CD14-positive monocyte (primary cell): ENCODE measurements around the gene ISCU. TPM values are rescaled to one million over a fixed set of nuclear protein-coding genes. Genes with fewer than 3 reads are reported as not detected.
A peak's percentile ranks its signal among the peaks of the same experiment; 100 is the strongest.

Source experiments
- DNase-seq, 3 donors: peaks; one replicate each; pipeline ENCODE4 v3.0.0-alpha.2; 2011 to 2022
- H2AFZ ChIP-seq: 2 replicates; pipeline ENCODE4 v1.6.0; 2012; ENCODE audit warnings: mild to moderate bottlenecking, low read depth, low read length, inconsistent platforms; ENCODE audit not compliant: insufficient read depth, poor library complexity, severe bottlenecking
- H3K27ac ChIP-seq, 2 donors: 1 replicate in 1 of 2; 2 replicates in 1 of 2; pipeline ENCODE4 v1.5.1; 2012 to 2013; ENCODE audit warnings: low read length in 2 of 2, control low read depth in 1 of 2, inconsistent platforms in 1 of 2, low read depth in 1 of 2, mild to moderate bottlenecking in 1 of 2
- H3K27me3 ChIP-seq, 2 donors: one replicate each; pipeline versions ENCODE4 v1.6.0 to v1.6.1; 2011 to 2013; ENCODE audit warnings: low read length in 2 of 2; ENCODE audit not compliant: control insufficient read depth in 2 of 2, insufficient read depth in 2 of 2
- H3K36me3 ChIP-seq, 2 donors: replicated peaks in 1 of 2; 1 replicate in 1 of 2; 2 replicates in 1 of 2; pipeline versions ENCODE4 v1.5.1 to v1.6.1; 2012 to 2013; ENCODE audit warnings: low read length in 2 of 2, control low read depth in 1 of 2, inconsistent platforms in 1 of 2, mild to moderate bottlenecking in 1 of 2; ENCODE audit not compliant: insufficient read depth in 2 of 2, control insufficient read depth in 1 of 2
- H3K4me1 ChIP-seq, 2 donors: 1 replicate in 1 of 2; 2 replicates in 1 of 2; pipeline versions ENCODE4 v1.5.1 to v1.6.1; 2012 to 2013; ENCODE audit warnings: low read length in 2 of 2, control low read depth in 1 of 2, inconsistent platforms in 1 of 2, mild to moderate bottlenecking in 1 of 2, moderate library complexity in 1 of 2; ENCODE audit not compliant: insufficient read depth in 2 of 2, control insufficient read depth in 1 of 2
- H3K4me2 ChIP-seq: replicated peaks from 2 replicates; pipeline ENCODE3; 2012; ENCODE audit warnings: low read length, moderate library complexity, mild to moderate bottlenecking; ENCODE audit not compliant: poor library complexity, severe bottlenecking; ENCODE audit errors: extremely low read depth
- H3K4me3 ChIP-seq, 3 experiments: fragments of 200-600 bp in 1 of 3; sonication (generic) in 1 of 3; replicated peaks in 1 of 3; 1 replicate in 2 of 3; 2 replicates in 1 of 3; pipeline ENCODE4 v1.5.1; 2011 to 2013; ENCODE audit warnings: low read length in 3 of 3, mild to moderate bottlenecking in 3 of 3, control low read depth in 2 of 3, low read depth in 2 of 3, inconsistent platforms in 1 of 3, moderate library complexity in 1 of 3
- H3K79me2 ChIP-seq: 2 replicates; pipeline ENCODE4 v1.6.0; 2012; ENCODE audit warnings: mild to moderate bottlenecking, control low read depth, inconsistent platforms, low read length, moderate library complexity; ENCODE audit not compliant: insufficient read depth
- H3K9ac ChIP-seq: 2 replicates; pipeline ENCODE4 v1.6.0; 2017; ENCODE audit warnings: low read length, mild to moderate bottlenecking; ENCODE audit not compliant: insufficient read depth, poor library complexity, severe bottlenecking
- H3K9me3 ChIP-seq, 2 donors: replicated peaks in 1 of 2; 1 replicate in 1 of 2; 2 replicates in 1 of 2; pipeline versions ENCODE4 v1.5.1 to v1.6.1; 2012 to 2013; ENCODE audit warnings: low read length in 2 of 2, control low read depth in 1 of 2; ENCODE audit not compliant: control insufficient read depth in 1 of 2, insufficient read depth in 1 of 2
- H4K20me1 ChIP-seq: 2 replicates; pipeline ENCODE4 v1.6.0; 2012; ENCODE audit warnings: mild to moderate bottlenecking, low read length, control low read depth, moderate library complexity; ENCODE audit not compliant: insufficient read depth
- H3K27ac Mint-ChIP-seq, 7 donors: one replicate each; pipeline ENCODE4 v1.8.0; 2020; ENCODE audit warnings: mild to moderate bottlenecking in 7 of 7, mixed read lengths in 7 of 7, moderate library complexity in 6 of 7, inconsistent platforms in 2 of 7
- H3K27me3 Mint-ChIP-seq, 3 donors: one replicate each; pipeline ENCODE4 v1.8.0; 2021 to 2022; ENCODE audit warnings: low read depth in 3 of 3, mild to moderate bottlenecking in 3 of 3, mixed read lengths in 3 of 3, moderate library complexity in 3 of 3, inconsistent platforms in 1 of 3
- H3K36me3 Mint-ChIP-seq, 2 donors: one replicate each; pipeline ENCODE4 v1.8.0; 2020; ENCODE audit warnings: mixed read lengths in 2 of 2, inconsistent platforms in 1 of 2, mild to moderate bottlenecking in 1 of 2
- H3K4me1 Mint-ChIP-seq: one replicate; pipeline ENCODE4 v1.8.0; 2020; ENCODE audit warnings: mild to moderate bottlenecking, mixed read lengths
- H3K4me3 Mint-ChIP-seq, 2 donors: one replicate each; pipeline ENCODE4 v1.8.0; 2020; ENCODE audit warnings: mild to moderate bottlenecking in 2 of 2, mixed read lengths in 2 of 2, moderate library complexity in 1 of 2
- H3K9me3 Mint-ChIP-seq, 7 donors: one replicate each; pipeline ENCODE4 v1.8.0; 2020 to 2022; ENCODE audit warnings: mixed read lengths in 7 of 7, mild to moderate bottlenecking in 6 of 7, moderate library complexity in 6 of 7, inconsistent platforms in 2 of 7
- CTCF ChIP-seq: fragments of 200-600 bp; IDR thresholded peaks from one replicate; pipeline ENCODE4 v1.8.0; 2022; ENCODE audit warnings: antibody characterized with exemption, mild to moderate bottlenecking
- WGBS: methylation state at CpG from one replicate; pipeline ENCODE4 v1.1.5; 2013; ENCODE audit warnings: missing lambda C conversion rate; ENCODE audit not compliant: insufficient coverage; 5-methylcytosine and 5-hydroxymethylcytosine counted together
- intact Hi-C, 2 donors: fragments of 100-400 bp; cut with micrococcal nuclease; formaldehyde crosslinking; loops; one replicate each; pipeline versions ENCODE4 v1.15.0 to v1.15.1; 2023
- polyA plus RNA-seq, 3 donors: library from polyadenylated mRNA; depleted of rRNA in 1 of 3; unstranded in 2 of 3; stranded (reverse) in 1 of 3; fragments of 300-500 nt in 2 of 3; fragments of >200 nt in 1 of 3; fragmentation: Illumina TruSeq in 2 of 3; gene quantifications; 1 replicate in 2 of 3; 2 replicates in 1 of 3; pipeline ENCODE4 v1.2.3, GENCODE V29; 2012 to 2021

Gene ISCU
- polyA plus RNA-seq, 3 donors, result 90.9 to 114 (median 111) TPM

GRCh38 chr12:108571609-108572165 lies 9.3 kb downstream of the ISCU start:
- Histone ChIP-seq H3K36me3 (peaks cover 15 to 30% of the 10 kb centered on the region in 2 donors), H3K9ac (no peak overlapping the region), H4K20me1 (no peaks in the 10 kb centered on the region), H3K4me2 (no peak overlapping the region), H3K9me3 (no peaks in the 10 kb centered on the region), H3K79me2 (no peaks in the 10 kb centered on the region), H2AFZ (no peak overlapping the region), H3K27me3 (no peaks in the 10 kb centered on the region), H3K4me3 (no peak overlapping the region), H3K4me1 (peaks cover 13 to 15% of the 10 kb centered on the region in 2 donors), H3K27ac (no peak overlapping the region)
- intact Hi-C loops, result loop anchor here in 1 of 2 donors (10.0 kb wide), 1 partner anchor 383 kb away; no protein-coding TSS in a partner anchor
- Mint-ChIP-seq H3K27me3 (peaks cover 2 to 3% (median 2%) of the 10 kb centered on the region in 3 donors), H3K27ac (peak overlapping the region in 1 of 7 donors; percentile 32), H3K4me3 (no peak overlapping the region), H3K9me3 (no peaks in the 10 kb centered on the region), H3K4me1 (peaks cover 12% of the 10 kb centered on the region), H3K36me3 (peaks cover 22 to 33% of the 10 kb centered on the region in 2 donors)
- WGBS, result no CpG with 5 or more reads among the region's 8 CpGs
- no peak for TF ChIP-seq CTCF
- no peak for DNase-seq

GRCh38 chr12:108572166-108572790 lies 9.9 kb downstream of the ISCU start:
- H3K4me1 ChIP-seq, result peaks cover 7 to 9% of the 10 kb centered on the region in 2 donors
- no peak overlapping the region for H3K4me3 Mint-ChIP-seq
- no peak for DNase-seq
- H3K4me3 ChIP-seq, result no peak overlapping the region
- peaks cover 16 to 28% of the 10 kb centered on the region in 2 donors for H3K36me3 Mint-ChIP-seq
- H3K27ac Mint-ChIP-seq, result peak overlapping the region in 1 of 7 donors; percentile 42
- H3K9me3 ChIP-seq, result no peaks in the 10 kb centered on the region
- H3K4me2 ChIP-seq, result no peak overlapping the region
- H3K27me3 Mint-ChIP-seq, result peaks cover 2 to 4% (median 2%) of the 10 kb centered on the region in 3 donors
- no peak overlapping the region for H2AFZ ChIP-seq
- intact Hi-C loops, result loop anchor here in 1 of 2 donors (10.0 kb wide), 1 partner anchor 383 kb away; no protein-coding TSS in a partner anchor
- no peak for TF ChIP-seq CTCF
- no peaks in the 10 kb centered on the region for H3K27me3 ChIP-seq
- 100% methylated on average over 1 of the region's 8 CpGs for WGBS
- H4K20me1 ChIP-seq, result no peaks in the 10 kb centered on the region
- peaks cover 7% of the 10 kb centered on the region for H3K4me1 Mint-ChIP-seq
- H3K9me3 Mint-ChIP-seq, result no peaks in the 10 kb centered on the region
- peaks cover 14 to 26% of the 10 kb centered on the region in 2 donors for H3K36me3 ChIP-seq
- no peak overlapping the region for H3K9ac ChIP-seq
- no peak overlapping the region for H3K27ac ChIP-seq
- no peaks in the 10 kb centered on the region for H3K79me2 ChIP-seq
